ENCODE data around the gene PRXL2A.

The PRXL2A gene

GRCh38 chr10:80458638-80459037 is 50.3 kb downstream of the PRXL2A start:
- TF ChIP-seq Cebpa-rat (IDR thresholded peaks at IDR 0.05), result no peak
- H3K9ac ChIP-seq, result peak overlapping the region; percentile 76 to 100 (median 99)
- peaks cover 0 to 68% (median 25%) of the 10 kb centered on the region in 11 experiments; a peak in 17 of 22 replicates for H3K36me3 ChIP-seq
- H4K20me1 ChIP-seq, result peaks cover 82 to 94% (median 86%) of the 10 kb centered on the region in 11 experiments
- peak overlapping the region; percentile 93 to 100 (median 99) for H3K4me2 ChIP-seq
- peaks cover 63 to 83% (median 76%) of the 10 kb centered on the region in 10 experiments for H3K4me1 ChIP-seq
- H3K27me3 ChIP-seq, result no peaks in the 10 kb centered on the region
- no peaks in the 10 kb centered on the region for H3K9me3 ChIP-seq (replicated peaks in 1 of 11)
- H3K4me3 ChIP-seq, result peak overlapping the region; percentile 29 to 100 (median 100)
- peak overlapping the region; percentile 33 to 100 (median 85); a peak in 21 of 22 replicates for H3K27ac ChIP-seq

- no peak for TF ChIP-seq Cebpa-rat (IDR thresholded peaks at IDR 0.05)
- peak overlapping the region; percentile 35 to 100 (median 100) for H3K4me3 ChIP-seq
- peaks cover 88 to 100% (median 92%) of the 10 kb centered on the region in 11 experiments for H4K20me1 ChIP-seq
Observed at GRCh38 chr10:80459047-80459865, 50.9 kb downstream of the PRXL2A start.

GRCh38 chr10:80460399-80461207 is 52.3 kb downstream of the PRXL2A start:
- peak overlapping the region; percentile 93 to 100 (median 99) for H3K4me2 ChIP-seq
- H3K4me3 ChIP-seq, result peak overlapping the region; percentile 17 to 100 (median 99); a peak in 19 of 20 replicates
- peaks cover 83 to 100% (median 94%) of the 10 kb centered on the region in 10 experiments for H3K4me1 ChIP-seq
- no peaks in the 10 kb centered on the region for H3K9me3 ChIP-seq (replicated peaks in 1 of 11)
- peak overlapping the region; percentile 76 to 100 (median 99) for H3K9ac ChIP-seq
- no peaks in the 10 kb centered on the region for H3K27me3 ChIP-seq
- H3K27ac ChIP-seq, result peak overlapping the region; percentile 70 to 99 (median 84)
- H3K36me3 ChIP-seq, result peaks cover 0 to 80% (median 33%) of the 10 kb centered on the region in 11 experiments; a peak in 17 of 22 replicates
- TF ChIP-seq Cebpa-rat (IDR thresholded peaks at IDR 0.05), result no peak
- H4K20me1 ChIP-seq, result peaks cover 84 to 100% (median 99%) of the 10 kb centered on the region in 11 experiments

More at GRCh38 chr10:80459047-80459865, 50.9 kb downstream of the PRXL2A start:
- Histone ChIP-seq H3K27me3 (no peaks in the 10 kb centered on the region), H3K27ac (peak overlapping the region; percentile 70 to 100 (median 85)), H3K4me2 (peak overlapping the region; percentile 93 to 100 (median 99)), H3K9ac (peak overlapping the region; percentile 76 to 100 (median 99)), H3K36me3 (peaks cover 0 to 74% (median 30%) of the 10 kb centered on the region in 11 experiments; a peak in 17 of 22 replicates), H3K9me3 (replicated peaks in 1 of 11) (no peaks in the 10 kb centered on the region), H3K4me1 (peaks cover 70 to 88% (median 80%) of the 10 kb centered on the region in 10 experiments)

GRCh38 chr10:80461208-80462183 is 53.1 kb downstream of the PRXL2A start:
- Histone ChIP-seq H3K4me1 (peaks cover 92 to 100% (median 99%) of the 10 kb centered on the region in 10 experiments), H3K9ac (peak overlapping the region; percentile 76 to 100 (median 99)), H3K27me3 (no peaks in the 10 kb centered on the region), H3K36me3 (peaks cover 0 to 80% (median 35%) of the 10 kb centered on the region in 11 experiments; a peak in 17 of 22 replicates), H3K4me3 (peak overlapping the region; percentile 17 to 100 (median 99); a peak in 19 of 20 replicates), H4K20me1 (peaks cover 75 to 100% (median 98%) of the 10 kb centered on the region in 11 experiments), H3K9me3 (replicated peaks in 1 of 11) (no peaks in the 10 kb centered on the region), H3K27ac (peak overlapping the region; percentile 32 to 99 (median 84); a peak in 21 of 22 replicates), H3K4me2 (peak overlapping the region; percentile 93 to 100 (median 99))
- TF ChIP-seq Cebpa-rat (IDR thresholded peaks at IDR 0.05), result peak in 2 of 11 experiments; percentile 30 to 38; a peak in 1 of 22 replicates

- Histone ChIP-seq H3K4me2 (peak overlapping the region; percentile 93 to 100 (median 99)), H3K9ac (peak overlapping the region; percentile 76 to 100 (median 99)), H3K4me1 (peaks cover 96 to 100% (median 99%) of the 10 kb centered on the region in 10 experiments), H3K4me3 (peak overlapping the region; percentile 40 to 100 (median 78)), H3K27ac (peak overlapping the region; percentile 59 to 99 (median 85)), H3K9me3 (replicated peaks in 1 of 11) (no peaks in the 10 kb centered on the region; a peak in 1 of 22 replicates), H4K20me1 (peaks cover 66 to 100% (median 98%) of the 10 kb centered on the region in 11 experiments), H3K27me3 (no peaks in the 10 kb centered on the region), H3K36me3 (peaks cover 5 to 81% (median 36%) of the 10 kb centered on the region in 11 experiments; a peak in 18 of 22 replicates)
- TF ChIP-seq Cebpa-rat (IDR thresholded peaks at IDR 0.05), result no peak
Observed at GRCh38 chr10:80462299-80462980, 54.1 kb downstream of the PRXL2A start.

GRCh38 chr10:80462981-80463741 is 54.8 kb downstream of the PRXL2A start:
- Histone ChIP-seq H3K4me1 (peaks cover 96 to 100% (median 99%) of the 10 kb centered on the region in 10 experiments), H3K4me2 (peak overlapping the region; percentile 93 to 100 (median 99)), H3K36me3 (peaks cover 7 to 79% (median 35%) of the 10 kb centered on the region in 11 experiments; a peak in 18 of 22 replicates), H3K9me3 (replicated peaks in 1 of 11) (no peaks in the 10 kb centered on the region; a peak in 1 of 22 replicates), H3K4me3 (peak overlapping the region; percentile 40 to 100 (median 78)), H4K20me1 (peaks cover 59 to 100% (median 96%) of the 10 kb centered on the region in 11 experiments), H3K27ac (peak overlapping the region; percentile 59 to 99 (median 85)), H3K27me3 (no peaks in the 10 kb centered on the region), H3K9ac (peak overlapping the region; percentile 76 to 100 (median 99))
- no peak for TF ChIP-seq Cebpa-rat (IDR thresholded peaks at IDR 0.05)
